Measurements from ENCODE around the gene OSBPL10.

The OSBPL10 gene

GRCh38 chr3:31766669-31767068 is 214.4 kb downstream of the OSBPL10 start:
- no peak for DNase-seq

- DNase-seq = no peak
These were observed 215.2 kb downstream of the OSBPL10 start for GRCh38 chr3:31765871-31766270.

GRCh38 chr3:31763731-31764130 is 217.3 kb downstream of the OSBPL10 start:
- DNase-seq = no peak

- no peak for DNase-seq
These were observed 218.1 kb downstream of the OSBPL10 start for GRCh38 chr3:31762888-31763351.

- DNase-seq = no peak
These were observed 218.8 kb downstream of the OSBPL10 start for GRCh38 chr3:31762097-31762764.

GRCh38 chr3:31760654-31761053 is 220.4 kb downstream of the OSBPL10 start:
- DNase-seq = no peak

- no peak for DNase-seq
These were observed 222.6 kb downstream of the OSBPL10 start for GRCh38 chr3:31758322-31758965.

GRCh38 chr3:31755926-31756658 is 225.0 kb downstream of the OSBPL10 start:
- no peak for DNase-seq

- DNase-seq = no peak
These were observed 226.3 kb downstream of the OSBPL10 start for GRCh38 chr3:31754575-31755278.

GRCh38 chr3:31753050-31753425 is 228.0 kb downstream of the OSBPL10 start:
- no peak for DNase-seq

GRCh38 chr3:31752305-31753049 is 228.6 kb downstream of the OSBPL10 start:
- no peak for DNase-seq

GRCh38 chr3:31750341-31750740 is 230.7 kb downstream of the OSBPL10 start:
- no peak for DNase-seq

GRCh38 chr3:31748933-31749295 is 232.1 kb downstream of the OSBPL10 start:
- no peak for DNase-seq

GRCh38 chr3:31748281-31748932 is 232.7 kb downstream of the OSBPL10 start:
- DNase-seq = no peak

GRCh38 chr3:31747785-31748184 is 233.3 kb downstream of the OSBPL10 start:
- DNase-seq = no peak

GRCh38 chr3:31744913-31745312 is 236.1 kb downstream of the OSBPL10 start:
- DNase-seq = no peak

GRCh38 chr3:31743331-31744089 is 237.6 kb downstream of the OSBPL10 start:
- no peak for DNase-seq

GRCh38 chr3:31740397-31740796 is 240.7 kb downstream of the OSBPL10 start:
- no peak for DNase-seq

GRCh38 chr3:31738412-31738811 is 242.7 kb downstream of the OSBPL10 start:
- DNase-seq = no peak

GRCh38 chr3:31735667-31736066 is 245.4 kb downstream of the OSBPL10 start:
- no peak for DNase-seq

GRCh38 chr3:31733234-31733667 is 247.8 kb downstream of the OSBPL10 start:
- DNase-seq = no peak
